Retinal pigment epithelial cell (primary cell): ENCODE measurements around the gene MAPKAP1.

Experiments used
- DNase-seq: peaks from one replicate; pipeline ENCODE4 v3.0.0-alpha.2; 2010; ENCODE audit warnings: low read depth
- H3K4me3 ChIP-seq: 2 replicates; pipeline ENCODE4 v1.5.1; 2011; ENCODE audit warnings: mild to moderate bottlenecking, low read length, control low read depth, moderate library complexity
- CTCF ChIP-seq: conservative IDR thresholded peaks from 2 replicates; pipeline ENCODE4 v1.5.1; 2011; ENCODE audit warnings: low read depth, low read length, control low read depth, inconsistent platforms

MAPKAP1 gene

GRCh38 chr9:125532812-125533594 is 174.0 kb downstream of the MAPKAP1 start:
- no peak for TF ChIP-seq CTCF
- DNase-seq: no peak
- H3K4me3 ChIP-seq: no peak overlapping the region

- no peak overlapping the region for H3K4me3 ChIP-seq
- DNase-seq: no peak
- no peak for TF ChIP-seq CTCF
Observed at GRCh38 chr9:125532412-125532811, 174.6 kb downstream of the MAPKAP1 start.

DNA sequence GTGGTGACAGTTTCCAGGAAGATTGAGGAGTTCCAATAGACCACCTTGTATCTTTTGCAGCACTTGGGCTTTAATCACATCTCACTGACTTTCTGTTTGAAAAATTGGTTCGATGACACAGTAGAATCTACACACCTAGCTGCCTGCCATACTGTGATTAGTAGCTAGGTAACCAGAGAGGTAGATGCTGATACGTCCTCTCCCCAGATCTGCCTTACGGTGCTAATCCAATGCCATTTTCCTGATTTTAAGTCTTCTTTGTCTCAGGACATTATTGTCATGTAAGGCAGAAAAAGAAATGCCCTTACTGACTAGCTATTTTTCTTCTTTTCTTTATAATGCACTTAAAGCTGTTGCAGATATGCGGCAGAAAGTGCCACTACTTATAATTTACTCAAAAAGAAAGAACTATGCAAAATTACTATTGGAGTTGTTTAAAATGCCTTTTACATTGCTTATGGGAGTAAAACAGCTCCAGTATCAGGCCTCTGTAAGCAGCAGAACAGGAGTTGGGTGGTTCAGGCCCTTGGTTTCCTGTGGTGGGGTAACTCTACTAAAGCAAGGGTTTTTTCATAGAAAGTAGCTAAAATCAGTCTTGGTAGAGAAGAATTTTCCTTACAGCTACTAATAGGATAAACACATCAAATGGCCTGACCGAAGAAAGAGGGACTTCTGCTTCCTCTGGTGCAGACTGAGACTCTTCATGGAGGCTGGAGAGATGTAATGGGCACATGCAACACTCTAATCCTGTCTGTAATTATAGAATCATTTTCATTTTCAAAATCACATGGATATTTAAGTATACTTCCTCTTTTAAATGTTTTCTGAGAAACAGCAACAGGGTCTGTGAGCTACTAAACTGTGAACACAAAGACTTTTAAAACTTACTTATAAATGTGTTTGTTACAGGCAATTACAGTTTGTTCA is 177.2 kb downstream of the MAPKAP1 start:
- H3K4me3 ChIP-seq: no peak overlapping the region
- no peak for DNase-seq
- TF ChIP-seq CTCF: no peak

DNA sequence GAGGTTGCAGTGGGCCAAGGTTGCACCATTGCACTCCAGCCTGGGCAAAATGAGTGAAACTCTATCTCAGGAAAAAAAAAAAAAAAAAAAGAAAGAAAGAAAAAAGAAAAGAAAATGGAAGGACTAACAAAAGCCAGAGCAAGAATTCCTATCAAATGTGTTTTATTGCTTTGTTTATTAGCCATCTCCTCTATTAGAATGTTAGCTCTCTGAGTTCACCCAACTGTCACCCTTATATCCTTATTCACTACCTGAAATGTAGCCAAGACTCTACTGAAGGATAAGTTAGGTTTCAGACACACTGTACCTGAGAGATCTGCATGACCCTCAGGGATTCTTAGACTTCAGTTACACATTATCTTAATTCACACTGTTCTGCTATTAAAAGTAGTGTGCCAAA is 177.9 kb downstream of the MAPKAP1 start:
- H3K4me3 ChIP-seq: no peak overlapping the region
- no peak for DNase-seq
- TF ChIP-seq CTCF: no peak

DNA sequence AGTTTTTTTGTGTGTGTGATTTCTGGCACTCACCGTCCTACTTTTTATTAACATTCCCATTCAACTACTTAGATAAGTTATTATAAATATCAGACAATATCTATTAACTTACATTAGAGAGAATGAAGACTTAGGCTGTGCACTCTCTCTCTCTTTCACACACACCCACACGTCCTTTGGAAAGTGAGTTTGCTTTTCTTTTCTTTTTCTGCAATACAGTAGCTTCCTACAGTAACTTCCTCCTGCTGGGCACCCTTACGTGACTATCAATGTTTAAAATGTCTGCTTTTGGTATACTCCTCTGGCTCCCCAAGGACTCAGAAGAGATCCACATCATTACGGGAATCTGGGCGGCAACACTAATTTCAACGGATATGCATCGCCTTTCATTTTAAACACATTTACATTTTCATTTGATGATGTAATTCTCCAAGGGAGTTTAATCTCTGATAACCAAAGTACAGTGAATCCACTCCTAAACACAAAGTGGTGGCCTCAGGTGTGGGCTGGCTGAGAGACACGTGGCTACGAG is 179.5 kb downstream of the MAPKAP1 start:
- no peak for DNase-seq
- TF ChIP-seq CTCF: no peak
- H3K4me3 ChIP-seq: no peak overlapping the region

- TF ChIP-seq CTCF: no peak
- no peak overlapping the region for H3K4me3 ChIP-seq
- DNase-seq: no peak
Observed at GRCh38 chr9:125525921-125526631, 180.9 kb downstream of the MAPKAP1 start.
